Spleen (tissue), 11 donors: ENCODE data around the gene PACSIN2. TPM values are rescaled to one million over a fixed set of nuclear protein-coding genes. Genes with fewer than 3 reads are reported as not detected.

Experiments
- DNase-seq: peaks from one replicate; pipeline ENCODE4 v3.0.0-alpha.2; 2020
- H3K27ac ChIP-seq, 8 donors: fragments of 200-600 bp; sonication (generic) in 7 of 8; 1 replicate in 4 of 8; 2 replicates in 4 of 8; pipeline versions ENCODE4 v1.5.0 to v1.8.0; 2016 to 2021; ENCODE audit warnings: inconsistent platforms in 4 of 8, mild to moderate bottlenecking in 4 of 8, moderate library complexity in 1 of 8
- H3K27me3 ChIP-seq, 7 donors: fragments of 200-600 bp; sonication (generic) in 6 of 7; replicated peaks in 1 of 7; 1 replicate in 4 of 7; 2 replicates in 3 of 7; pipeline versions ENCODE4 v1.5.0 to v1.8.0; 2016 to 2021; ENCODE audit warnings: inconsistent platforms in 3 of 7, mild to moderate bottlenecking in 1 of 7
- H3K36me3 ChIP-seq, 6 donors: fragments of 200-600 bp; sonication (generic) in 5 of 6; 1 replicate in 4 of 6; 2 replicates in 2 of 6; pipeline versions ENCODE4 v1.5.0 to v1.8.0; 2016 to 2021; ENCODE audit warnings: inconsistent platforms in 2 of 6
- H3K4me1 ChIP-seq, 6 donors: fragments of 200-600 bp; sonication (generic) in 5 of 6; 1 replicate in 3 of 6; 2 replicates in 3 of 6; pipeline versions ENCODE4 v1.5.0 to v1.8.0; 2016 to 2021; ENCODE audit warnings: inconsistent platforms in 3 of 6
- H3K4me3 ChIP-seq, 8 donors: fragments of 200-600 bp; sonication (generic) in 7 of 8; 1 replicate in 4 of 8; 2 replicates in 4 of 8; pipeline versions ENCODE4 v1.5.0 to v1.8.0; 2016 to 2021; ENCODE audit warnings: inconsistent platforms in 4 of 8, mild to moderate bottlenecking in 4 of 8, moderate library complexity in 2 of 8
- H3K9me3 ChIP-seq, 8 donors: fragments of 200-600 bp; sonication (generic) in 7 of 8; 1 replicate in 4 of 8; 2 replicates in 4 of 8; pipeline versions ENCODE4 v1.5.0 to v1.8.0; 2016 to 2021; ENCODE audit warnings: inconsistent platforms in 4 of 8
- POLR2A ChIP-seq, 3 donors: fragments of 450-650 bp; IDR thresholded peaks; one replicate each; pipeline ENCODE4 v1.5.1; 2017; ENCODE audit warnings: antibody characterized with exemption in 3 of 3, mild to moderate bottlenecking in 1 of 3
- POLR2AphosphoS5 ChIP-seq, 3 donors: sonication (generic); formaldehyde crosslinking; IDR thresholded peaks; one replicate each; pipeline ENCODE4 v1.5.1; 2017; ENCODE audit warnings: antibody characterized with exemption in 3 of 3
- WGBS, 5 donors: extraction: QIAGEN DNeasy Blood & Tissue Kit in 3 of 5; methylation state at CpG; one replicate each; pipeline versions ENCODE4 v1.1.5 to v1.1.7; 2013 to 2018; 5-methylcytosine and 5-hydroxymethylcytosine counted together
- intact Hi-C: fragments of 100-400 bp; cut with DNase I; formaldehyde crosslinking; loops from one replicate; pipeline ENCODE4 v1.15.0; 2023; ENCODE audit warnings: low total_unique reads
- polyA plus RNA-seq, 3 donors: library from polyadenylated mRNA; stranded (reverse); fragments of 200-250 nt; gene quantifications; one replicate each; pipeline ENCODE4 v1.2.1, GENCODE V29; 2013
- total RNA-seq, 7 donors: library from RNA; depleted of rRNA in 3 of 7; stranded (reverse); fragments of >200 nt in 3 of 7; fragmentation: NEBNext Ultra II Directional in 4 of 7; extraction: Animal tissue kit (Norgen Biotek cat#: 25700) in 4 of 7; gene quantifications; one replicate each; pipeline versions ENCODE4 v1.1.0 to v1.2.1, GENCODE V29; 2016 to 2021
- TF ChIP-seq, protein P1 (sequence below), 11 experiments: fragments of 200-600 bp in 7 of 11; fragments of 450-650 bp in 4 of 11; sonication (generic) in 4 of 11; IDR thresholded peaks in 8 of 11; conservative IDR thresholded peaks in 3 of 11; 1 replicate in 7 of 11; 2 replicates in 4 of 11; pipeline versions ENCODE4 v1.4.0 to v1.8.0; 2016 to 2021; ENCODE audit warnings: antibody characterized with exemption in 11 of 11, inconsistent platforms in 4 of 11, mild to moderate bottlenecking in 1 of 11
- donor health status: healthy with polysubstance abuse.
- donor health status: DM: no; HTN: no; CAD: no; lungs with moderate emphysema.
- donor health status: DM: no; HTN: no; CAD: no.
- donor health status: Bipolar disorder and iron deficiency.
- donor health status: healthy.
- donor health status: DM: no; HTN: no; CAD: no.
- donor health status: DM: yes; HTN: yes; CAD: no.

The PACSIN2 gene
- total and polyA plus RNA-seq, 10 donors = 24.2 to 98.1 (median 64.2) TPM

DNA sequence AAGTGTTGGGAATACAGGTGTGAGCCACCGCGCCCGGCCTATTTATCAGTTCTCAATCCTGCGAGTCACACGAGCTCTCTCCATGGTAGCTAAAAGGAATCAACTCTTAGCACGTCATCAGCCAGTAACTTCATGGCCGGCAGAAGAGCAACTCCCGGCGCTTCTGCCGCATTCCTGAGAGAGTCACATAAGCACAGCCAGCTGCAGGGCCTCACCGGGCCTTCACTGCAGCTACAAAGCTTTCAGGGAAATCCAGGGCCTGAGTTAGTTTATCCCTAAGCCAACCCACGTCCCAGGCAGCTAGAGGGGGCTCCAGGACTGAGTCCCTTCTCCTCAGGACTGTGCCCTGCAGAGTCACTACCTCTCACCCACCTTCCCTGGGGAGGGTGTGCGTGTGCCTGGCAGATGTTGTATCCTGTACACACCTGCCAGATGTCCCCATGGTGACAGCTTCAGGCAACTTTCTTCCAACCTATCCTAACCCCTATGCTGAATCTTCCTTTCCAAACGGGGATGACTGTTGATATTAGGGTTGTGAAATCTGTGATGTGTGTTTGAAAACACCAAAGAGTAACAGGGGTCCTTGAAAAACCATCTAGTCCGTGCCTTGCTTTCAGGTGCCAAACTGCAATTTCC lies 112.0 kb downstream of the PACSIN2 start:
- H3K9me3 ChIP-seq = no peaks in the 10 kb centered on the region
- H3K27ac ChIP-seq = no peak overlapping the region
- intact Hi-C loops = no loop called here
- DNase-seq = no peak
- WGBS, 5 donors = 88 to 93% (median 90%) methylated on average over 15 of the region's 15 CpGs
- TF ChIP-seq, protein P1, sequence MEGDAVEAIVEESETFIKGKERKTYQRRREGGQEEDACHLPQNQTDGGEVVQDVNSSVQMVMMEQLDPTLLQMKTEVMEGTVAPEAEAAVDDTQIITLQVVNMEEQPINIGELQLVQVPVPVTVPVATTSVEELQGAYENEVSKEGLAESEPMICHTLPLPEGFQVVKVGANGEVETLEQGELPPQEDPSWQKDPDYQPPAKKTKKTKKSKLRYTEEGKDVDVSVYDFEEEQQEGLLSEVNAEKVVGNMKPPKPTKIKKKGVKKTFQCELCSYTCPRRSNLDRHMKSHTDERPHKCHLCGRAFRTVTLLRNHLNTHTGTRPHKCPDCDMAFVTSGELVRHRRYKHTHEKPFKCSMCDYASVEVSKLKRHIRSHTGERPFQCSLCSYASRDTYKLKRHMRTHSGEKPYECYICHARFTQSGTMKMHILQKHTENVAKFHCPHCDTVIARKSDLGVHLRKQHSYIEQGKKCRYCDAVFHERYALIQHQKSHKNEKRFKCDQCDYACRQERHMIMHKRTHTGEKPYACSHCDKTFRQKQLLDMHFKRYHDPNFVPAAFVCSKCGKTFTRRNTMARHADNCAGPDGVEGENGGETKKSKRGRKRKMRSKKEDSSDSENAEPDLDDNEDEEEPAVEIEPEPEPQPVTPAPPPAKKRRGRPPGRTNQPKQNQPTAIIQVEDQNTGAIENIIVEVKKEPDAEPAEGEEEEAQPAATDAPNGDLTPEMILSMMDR (IDR thresholded peaks at IDR 0.05 in 8 of 11, conservative IDR thresholded peaks at IDR 0.05 in 3 of 11) = no peak
- TF ChIP-seq POLR2AphosphoS5 (IDR thresholded peaks at IDR 0.05) = no peak
- TF ChIP-seq POLR2A (IDR thresholded peaks at IDR 0.05) = no peak
- H3K36me3 ChIP-seq = peaks cover 0 to 70% (median 17%) of the 10 kb centered on the region in 6 donors
- no peak overlapping the region for H3K4me3 ChIP-seq
- H3K4me1 ChIP-seq = peaks cover 0 to 70% (median 25%) of the 10 kb centered on the region in 6 donors
- H3K27me3 ChIP-seq = no peaks in the 10 kb centered on the region

DNA sequence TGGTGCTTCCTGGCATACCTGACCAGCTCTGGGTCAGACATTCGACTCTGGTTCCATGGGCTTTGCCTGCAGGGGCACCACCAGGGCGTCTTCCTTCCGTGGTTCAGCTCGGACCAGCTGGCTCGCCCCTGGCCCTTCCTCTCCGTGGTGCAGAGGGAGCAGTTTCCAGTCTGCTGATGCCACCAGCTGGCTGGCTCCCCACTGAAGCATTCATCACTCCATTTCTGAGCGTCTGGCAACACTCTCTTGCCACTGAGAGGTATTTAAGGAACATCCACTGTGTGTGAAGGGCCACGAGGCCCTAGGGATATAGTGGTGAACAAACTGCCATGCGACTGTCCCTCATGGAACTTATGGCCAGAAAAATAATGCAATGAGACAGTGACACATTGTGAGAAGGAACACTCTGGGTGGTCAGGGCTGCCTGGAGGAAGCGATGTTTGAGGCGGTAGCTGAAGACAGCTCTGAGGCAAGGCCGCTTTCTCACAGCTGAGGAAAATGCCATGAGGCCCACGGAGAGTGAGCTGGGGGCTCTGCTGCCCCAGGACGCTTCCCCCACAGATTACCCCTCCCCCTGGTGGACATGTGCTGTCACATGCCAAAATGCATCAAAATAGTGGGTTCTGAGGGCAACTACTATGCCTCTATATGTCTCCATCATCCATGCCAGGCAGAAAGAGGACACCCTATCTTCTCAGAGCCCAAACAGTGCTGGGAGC lies 113.0 kb downstream of the PACSIN2 start:
- H3K4me3 ChIP-seq = no peak overlapping the region
- peak overlapping the region in 1 of 8 donors; percentile 17 for H3K27ac ChIP-seq
- 67 to 79% (median 71%) methylated on average over 13 to 14 of the region's 14 CpGs for WGBS, 5 donors
- TF ChIP-seq POLR2A (IDR thresholded peaks at IDR 0.05) (no peak), POLR2AphosphoS5 (IDR thresholded peaks at IDR 0.05) (peak in 1 of 3 donors; percentile 35)
- TF ChIP-seq, protein P1 (IDR thresholded peaks at IDR 0.05 in 8 of 11, conservative IDR thresholded peaks at IDR 0.05 in 3 of 11) = peak in 6 of 11 experiments; percentile 5 to 38 (median 18)
- H3K4me1 ChIP-seq = peaks cover 2 to 70% (median 24%) of the 10 kb centered on the region in 6 donors
- H3K27me3 ChIP-seq = no peaks in the 10 kb centered on the region
- intact Hi-C loops = no loop called here
- peaks cover 0 to 60% (median 8%) of the 10 kb centered on the region in 6 donors for H3K36me3 ChIP-seq
- H3K9me3 ChIP-seq = no peaks in the 10 kb centered on the region
- DNase-seq = no peak

DNA sequence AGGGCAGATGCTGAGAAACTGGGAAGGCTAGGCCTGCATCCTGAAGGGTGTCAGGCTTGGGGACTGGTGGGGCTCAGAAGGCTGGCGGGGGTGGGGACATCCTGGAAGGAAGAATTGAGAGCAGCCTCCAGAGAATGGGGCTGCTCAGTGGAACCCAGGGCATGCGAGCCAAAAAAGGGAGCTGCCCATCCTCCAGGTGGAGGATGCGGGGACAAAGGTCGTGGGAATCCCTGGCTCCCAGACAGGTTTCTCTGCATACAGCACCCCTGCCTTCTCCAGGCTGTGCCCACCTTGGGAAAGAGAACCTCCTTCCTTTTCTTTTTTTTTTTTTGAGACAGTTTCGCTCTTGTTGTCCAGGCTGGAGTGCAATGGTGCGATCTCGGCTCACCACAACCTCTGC lies 117.0 kb downstream of the PACSIN2 start:
- intact Hi-C loops = no loop called here

More for the DNA sequence above, 117.0 kb downstream of the PACSIN2 start:
- H3K9me3 ChIP-seq = no peaks in the 10 kb centered on the region
- no peaks in the 10 kb centered on the region for H3K27me3 ChIP-seq
- H3K4me3 ChIP-seq = no peak overlapping the region
- TF ChIP-seq, protein P1 (IDR thresholded peaks at IDR 0.05 in 8 of 11, conservative IDR thresholded peaks at IDR 0.05 in 3 of 11) = no peak
- no peak for TF ChIP-seq POLR2AphosphoS5 (IDR thresholded peaks at IDR 0.05)
- TF ChIP-seq POLR2A (IDR thresholded peaks at IDR 0.05) = no peak
- no peak for DNase-seq
- WGBS, 5 donors = 91 to 98% (median 94%) methylated on average over 7 of the region's 7 CpGs
- H3K4me1 ChIP-seq = peaks cover 18 to 82% (median 47%) of the 10 kb centered on the region in 6 donors
- peaks cover 0 to 50% (median 3%) of the 10 kb centered on the region in 6 donors for H3K36me3 ChIP-seq
- peak overlapping the region in 2 of 8 donors; percentile 95 for H3K27ac ChIP-seq
